ENCODE results near the gene DYNC1LI2. TPM values are rescaled to one million over a fixed set of nuclear protein-coding genes. Genes with fewer than 3 reads are reported as not detected.

Gene DYNC1LI2
- total RNA-seq, 1 experiment from 2014 or later, result 94.2 TPM

GRCh38 chr16:66699898-66700297, 51.5 kb downstream of the DYNC1LI2 start:
- Histone ChIP-seq H4K91ac (ENCODE audit: insufficient read length, low read depth, low read length) (no peak overlapping the region), H3K27me3 (ENCODE audit: insufficient read depth, low read length) (no peaks in the 10 kb centered on the region), H3K18ac (ENCODE audit: insufficient read length, low read depth, low read length) (no peak overlapping the region), H4K8ac (replicated peaks; ENCODE audit: insufficient read length, low read depth, low read length) (no peak overlapping the region), H2AK5ac (ENCODE audit: insufficient read length, low read length) (no peak overlapping the region), H3K4ac (ENCODE audit: low read depth, low read length) (no peak overlapping the region), H3K23ac (ENCODE audit: insufficient read length, low read depth, low read length) (no peak overlapping the region), H3K9ac (ENCODE audit: extremely low read depth, insufficient read length, low read length) (no peak overlapping the region), H2BK5ac (ENCODE audit: insufficient read length, low read length) (no peak overlapping the region), H3K4me2 (ENCODE audit: insufficient read depth, insufficient read length, low read length) (no peak overlapping the region), H3K56ac (ENCODE audit: insufficient read length, low read depth, low read length) (no peak overlapping the region), H3K79me1 (ENCODE audit: insufficient read depth, low read depth, low read length, poor library complexity, severe bottlenecking) (peaks cover 4% of the 10 kb centered on the region), H3T11ph (ENCODE audit: low read length) (no peak overlapping the region), H4K20me1 (ENCODE audit: control insufficient read depth, insufficient read depth, insufficient read length) (no peaks in the 10 kb centered on the region), H2AFZ (ENCODE audit: low read length) (no peak overlapping the region), H3K27ac (ENCODE audit: insufficient read length, low read depth, low read length) (no peak overlapping the region), H2BK15ac (ENCODE audit: low read depth, low read length) (no peak overlapping the region), H3K4me1 (ENCODE audit: insufficient read depth, low read length) (peaks cover 2% of the 10 kb centered on the region), H3K79me2 (ENCODE audit: insufficient read depth, low read length) (no peaks in the 10 kb centered on the region; the same call in 1 of the 2 replicates), H2BK120ac (ENCODE audit: low read depth, low read length, poor library complexity, severe bottlenecking) (no peak overlapping the region), H3K9me3 (ENCODE audit: control insufficient read depth, low read depth, low read length) (no peaks in the 10 kb centered on the region), H2BK12ac (ENCODE audit: insufficient read length, low read depth, low read length) (no peak overlapping the region), H3K23me2 (ENCODE audit: insufficient read length, low read depth, low read length, poor library complexity, severe bottlenecking) (peaks cover 9% of the 10 kb centered on the region), H3K14ac (ENCODE audit: insufficient read depth, low read length) (no peak overlapping the region), H4K5ac (ENCODE audit: insufficient read length, low read depth, low read length) (no peak overlapping the region), H2BK20ac (ENCODE audit: low read depth, low read length, poor library complexity, severe bottlenecking) (no peak overlapping the region)
- DNase-seq, result no peak
- H3K9me3 Mint-ChIP-seq, result no peaks in the 10 kb centered on the region
- no peak overlapping the region for H3K27ac Mint-ChIP-seq
- peaks cover 18 to 20% of the 10 kb centered on the region in 2 experiments for H3K4me1 Mint-ChIP-seq
- WGBS (ENCODE audit: extremely low coverage, insufficient read length, low lambda C conversion rate), result no CpG with 5 or more reads among the region's 1 CpG
- H3K27me3 Mint-ChIP-seq (ENCODE audit: low read depth), result peaks cover 18% of the 10 kb centered on the region
- H3K4me3 Mint-ChIP-seq, result no peak overlapping the region
- TF ChIP-seq, protein P1, sequence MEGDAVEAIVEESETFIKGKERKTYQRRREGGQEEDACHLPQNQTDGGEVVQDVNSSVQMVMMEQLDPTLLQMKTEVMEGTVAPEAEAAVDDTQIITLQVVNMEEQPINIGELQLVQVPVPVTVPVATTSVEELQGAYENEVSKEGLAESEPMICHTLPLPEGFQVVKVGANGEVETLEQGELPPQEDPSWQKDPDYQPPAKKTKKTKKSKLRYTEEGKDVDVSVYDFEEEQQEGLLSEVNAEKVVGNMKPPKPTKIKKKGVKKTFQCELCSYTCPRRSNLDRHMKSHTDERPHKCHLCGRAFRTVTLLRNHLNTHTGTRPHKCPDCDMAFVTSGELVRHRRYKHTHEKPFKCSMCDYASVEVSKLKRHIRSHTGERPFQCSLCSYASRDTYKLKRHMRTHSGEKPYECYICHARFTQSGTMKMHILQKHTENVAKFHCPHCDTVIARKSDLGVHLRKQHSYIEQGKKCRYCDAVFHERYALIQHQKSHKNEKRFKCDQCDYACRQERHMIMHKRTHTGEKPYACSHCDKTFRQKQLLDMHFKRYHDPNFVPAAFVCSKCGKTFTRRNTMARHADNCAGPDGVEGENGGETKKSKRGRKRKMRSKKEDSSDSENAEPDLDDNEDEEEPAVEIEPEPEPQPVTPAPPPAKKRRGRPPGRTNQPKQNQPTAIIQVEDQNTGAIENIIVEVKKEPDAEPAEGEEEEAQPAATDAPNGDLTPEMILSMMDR (conservative IDR thresholded peaks at IDR 0.05), result no peak
- H3K36me3 Mint-ChIP-seq (ENCODE audit: insufficient read depth in 1 of 3, low read depth in 3 of 3), result peaks cover 0 to 3% (median 2%) of the 10 kb centered on the region in 3 experiments; a peak in 4 of 7 replicates
